ENCODE data around the gene ZNF446.

Gene ZNF446

GRCh38 chr19:58509731-58510083 lies 33.6 kb downstream of the ZNF446 start:
- Histone ChIP-seq H3K36me3 (ENCODE audit: control insufficient read depth, low read length) (peaks cover 4% of the 10 kb centered on the region), H4K20me1 (ENCODE audit: control insufficient read depth, insufficient read depth, low read depth, low read length) (no peaks in the 10 kb centered on the region), H3K4me1 (ENCODE audit: control insufficient read depth, low read length) (peaks cover 11% of the 10 kb centered on the region), H3K4me3 (ENCODE audit: low read length) (no peak overlapping the region), H3K79me2 (ENCODE audit: control insufficient read depth, low read length) (peaks cover 8% of the 10 kb centered on the region), H3K4me2 (ENCODE audit: low read length) (no peak overlapping the region), H3K9me2 (replicated peaks; ENCODE audit: control insufficient read depth, low read length) (no peaks in the 10 kb centered on the region), H3K9me3 (ENCODE audit: control insufficient read depth, insufficient read depth, low read length) (no peaks in the 10 kb centered on the region), H3K27me3 (ENCODE audit: control insufficient read depth, low read length) (no peaks in the 10 kb centered on the region), H3K27ac (ENCODE audit: low read depth, low read length) (no peak overlapping the region), H3F3A (ENCODE audit: control insufficient read depth, insufficient read depth) (no peaks in the 10 kb centered on the region)
- TF ChIP-seq EZH2phosphoT487 (IDR thresholded peaks at IDR 0.05; ENCODE audit: borderline replicate concordance, low read length) (no peak), CTCF (IDR thresholded peaks at IDR 0.05; ENCODE audit: low read depth, low read length, poor library complexity, severe bottlenecking) (no peak)

GRCh38 chr19:58510084-58510862 lies 34.1 kb downstream of the ZNF446 start:
- peaks cover 16% of the 10 kb centered on the region for H3K4me1 ChIP-seq (ENCODE audit: control insufficient read depth, low read length)
- 0 out of 2 replicates have a peak, but pooled peaks cover under 1% of the 10 kb centered on the region for H3F3A ChIP-seq (ENCODE audit: control insufficient read depth, insufficient read depth)
- H3K4me2 ChIP-seq (ENCODE audit: low read length) = no peak overlapping the region
- H3K9me3 ChIP-seq (ENCODE audit: control insufficient read depth, insufficient read depth, low read length) = no peaks in the 10 kb centered on the region
- no peaks in the 10 kb centered on the region for H3K27me3 ChIP-seq (ENCODE audit: control insufficient read depth, low read length)
- TF ChIP-seq EZH2phosphoT487 (IDR thresholded peaks at IDR 0.05; ENCODE audit: borderline replicate concordance, low read length) (no peak), CTCF (IDR thresholded peaks at IDR 0.05; ENCODE audit: low read depth, low read length, poor library complexity, severe bottlenecking) (no peak)
- peaks cover 5% of the 10 kb centered on the region for H3K36me3 ChIP-seq (ENCODE audit: control insufficient read depth, low read length)
- no peak overlapping the region for H3K4me3 ChIP-seq (ENCODE audit: low read length)
- H3K9me2 ChIP-seq (replicated peaks; ENCODE audit: control insufficient read depth, low read length) = no peaks in the 10 kb centered on the region
- no peak overlapping the region for H3K27ac ChIP-seq (ENCODE audit: low read depth, low read length)
- H4K20me1 ChIP-seq (ENCODE audit: control insufficient read depth, insufficient read depth, low read depth, low read length) = no peaks in the 10 kb centered on the region
- peaks cover 14% of the 10 kb centered on the region for H3K79me2 ChIP-seq (ENCODE audit: control insufficient read depth, low read length)

GRCh38 chr19:58511353-58512208 lies 35.4 kb downstream of the ZNF446 start, which contains the start of gene SLC27A5:
SLC27A5 (minus strand) TSS chr19:58511992; CDS start chr19:58511955, 37 bp downstream.
- Histone ChIP-seq H3K79me2 (ENCODE audit: control insufficient read depth, low read length) (peaks cover 27% of the 10 kb centered on the region), H3K4me3 (ENCODE audit: low read length) (no peak within 1 kb of the TSS), H3K9me2 (replicated peaks; ENCODE audit: control insufficient read depth, low read length) (no peaks in the 10 kb centered on the region), H3K4me1 (ENCODE audit: control insufficient read depth, low read length) (peaks cover 26% of the 10 kb centered on the region), H3F3A (ENCODE audit: control insufficient read depth, insufficient read depth) (peaks cover 6% of the 10 kb centered on the region; the same call in 1 of the 2 replicates), H3K27me3 (ENCODE audit: control insufficient read depth, low read length) (no peaks in the 10 kb centered on the region), H3K4me2 (ENCODE audit: low read length) (no peak within 1 kb of the TSS), H3K27ac (ENCODE audit: low read depth, low read length) (no peak within 1 kb of the TSS), H3K9me3 (ENCODE audit: control insufficient read depth, insufficient read depth, low read length) (no peaks in the 10 kb centered on the region), H3K36me3 (ENCODE audit: control insufficient read depth, low read length) (peaks cover 18% of the 10 kb centered on the region), H4K20me1 (ENCODE audit: control insufficient read depth, insufficient read depth, low read depth, low read length) (no peaks in the 10 kb centered on the region)
- TF ChIP-seq CTCF (IDR thresholded peaks at IDR 0.05; ENCODE audit: low read depth, low read length, poor library complexity, severe bottlenecking) = no peak
- TF ChIP-seq EZH2phosphoT487 (IDR thresholded peaks at IDR 0.05; ENCODE audit: borderline replicate concordance, low read length) = no peak

Measured in DOHH2 (cell line).